ENCODE results near the gene LIN37.
"Not testable (repeated sequence)": the region's sequence is repeated elsewhere in the genome, so short reads cannot be mapped to it uniquely, and the experiment has no call there.

The LIN37 gene

DNA sequence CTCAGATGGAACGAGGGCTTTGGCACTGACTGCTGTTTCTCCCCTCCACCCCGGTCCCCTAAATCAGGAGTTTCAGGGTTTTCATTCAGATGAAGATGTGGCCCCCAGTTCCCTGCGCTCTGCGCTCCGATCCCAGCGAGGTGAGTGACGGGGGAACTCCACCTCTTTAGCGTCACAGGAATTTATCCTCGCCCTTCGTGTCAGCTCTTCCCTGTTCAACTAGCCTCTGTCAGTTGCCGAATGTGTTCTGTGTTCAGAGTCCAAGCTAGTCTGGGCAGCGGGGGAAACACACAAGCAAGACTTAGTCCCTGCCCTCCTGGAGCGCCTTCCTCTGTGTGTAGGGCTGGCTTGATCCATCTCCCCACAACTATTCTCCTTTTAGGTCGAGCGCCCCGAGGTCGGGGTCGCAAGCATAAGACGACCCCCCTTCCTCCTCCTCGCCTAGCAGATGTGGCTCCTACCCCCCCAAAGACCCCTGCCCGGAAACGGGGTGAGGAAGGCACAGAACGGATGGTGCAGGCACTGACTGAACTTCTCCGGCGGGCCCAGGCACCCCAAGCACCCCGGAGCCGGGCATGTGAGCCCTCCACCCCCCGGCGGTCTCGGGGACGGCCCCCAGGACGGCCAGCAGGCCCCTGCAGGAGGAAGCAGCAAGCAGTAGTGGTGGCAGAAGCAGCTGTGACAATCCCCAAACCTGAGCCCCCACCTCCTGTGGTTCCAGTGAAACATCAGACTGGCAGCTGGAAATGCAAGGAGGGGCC, 28.8 kb upstream of the LIN37 start:
- no peak for DNase-seq

DNA sequence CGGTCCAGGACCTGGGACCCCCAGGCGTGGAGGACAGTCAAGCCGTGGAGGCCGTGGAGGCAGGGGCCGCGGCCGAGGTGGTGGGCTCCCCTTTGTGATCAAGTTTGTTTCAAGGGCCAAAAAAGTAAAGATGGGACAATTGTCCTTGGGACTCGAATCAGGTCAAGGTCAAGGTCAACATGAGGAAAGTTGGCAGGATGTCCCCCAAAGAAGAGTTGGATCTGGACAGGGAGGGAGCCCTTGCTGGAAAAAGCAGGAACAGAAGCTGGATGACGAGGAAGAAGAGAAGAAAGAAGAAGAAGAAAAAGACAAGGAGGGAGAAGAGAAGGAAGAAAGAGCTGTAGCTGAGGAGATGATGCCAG, 28.2 kb upstream of the LIN37 start:
- no peak for DNase-seq

DNA sequence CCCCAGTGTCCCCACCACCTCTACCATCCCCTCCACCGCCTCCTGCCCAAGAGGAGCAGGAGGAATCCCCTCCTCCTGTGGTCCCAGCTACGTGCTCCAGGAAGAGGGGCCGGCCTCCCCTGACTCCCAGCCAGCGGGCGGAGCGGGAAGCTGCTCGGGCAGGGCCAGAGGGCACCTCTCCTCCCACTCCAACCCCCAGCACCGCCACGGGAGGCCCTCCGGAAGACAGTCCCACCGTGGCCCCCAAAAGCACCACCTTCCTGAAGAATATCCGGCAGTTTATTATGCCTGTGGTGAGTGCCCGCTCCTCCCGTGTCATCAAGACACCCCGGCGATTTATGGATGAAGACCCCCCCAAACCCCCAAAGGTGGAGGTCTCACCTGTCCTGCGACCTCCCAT, 27.7 kb upstream of the LIN37 start:
- DNase-seq: no peak

DNA sequence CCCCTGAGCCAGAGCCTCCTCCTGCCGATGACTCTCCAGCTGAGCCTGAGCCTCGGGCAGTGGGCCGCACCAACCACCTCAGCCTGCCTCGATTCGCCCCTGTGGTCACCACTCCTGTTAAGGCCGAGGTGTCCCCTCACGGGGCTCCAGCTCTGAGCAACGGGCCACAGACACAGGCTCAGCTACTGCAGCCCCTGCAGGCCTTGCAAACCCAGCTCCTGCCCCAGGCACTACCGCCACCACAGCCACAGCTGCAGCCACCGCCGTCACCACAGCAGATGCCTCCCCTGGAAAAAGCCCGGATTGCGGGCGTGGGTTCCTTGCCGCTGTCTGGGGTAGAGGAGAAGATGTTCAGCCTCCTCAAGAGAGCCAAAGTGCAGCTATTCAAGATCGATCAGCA, 27.0 kb upstream of the LIN37 start:
- no peak for DNase-seq

DNA sequence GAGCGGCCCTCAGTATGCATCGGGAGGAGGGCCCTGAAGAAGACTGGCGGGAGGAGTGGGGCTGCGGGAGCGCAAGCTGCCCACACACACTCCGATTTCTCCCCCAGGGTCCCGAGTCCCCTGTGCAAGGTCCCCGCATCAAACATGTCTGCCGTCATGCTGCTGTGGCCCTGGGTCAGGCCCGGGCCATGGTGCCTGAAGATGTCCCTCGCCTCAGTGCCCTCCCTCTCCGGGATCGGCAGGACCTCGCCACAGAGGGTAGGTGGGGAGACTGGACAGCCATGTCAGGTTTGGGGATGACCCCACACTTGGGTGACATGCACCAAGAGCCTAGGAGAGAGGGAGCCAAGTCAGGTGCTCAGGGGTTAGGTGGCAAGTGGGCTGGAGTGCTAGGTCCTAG, 25.9 kb upstream of the LIN37 start:
- DNase-seq: no peak

DNA sequence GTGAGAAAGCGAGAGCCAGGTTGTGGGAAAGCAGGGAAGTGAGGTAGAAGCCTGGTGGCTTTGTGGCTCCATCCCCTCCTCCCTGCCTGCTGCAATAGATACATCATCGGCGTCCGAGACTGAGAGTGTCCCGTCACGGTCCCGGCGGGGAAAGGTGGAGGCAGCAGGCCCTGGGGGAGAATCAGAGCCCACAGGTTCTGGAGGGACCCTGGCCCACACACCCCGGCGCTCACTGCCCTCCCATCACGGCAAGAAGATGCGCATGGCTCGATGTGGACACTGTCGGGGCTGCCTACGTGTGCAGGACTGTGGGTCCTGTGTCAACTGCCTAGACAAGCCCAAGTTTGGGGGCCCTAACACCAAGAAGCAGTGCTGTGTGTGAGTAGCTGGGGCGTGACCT, 25.5 kb upstream of the LIN37 start:
- DNase-seq: no peak

DNA sequence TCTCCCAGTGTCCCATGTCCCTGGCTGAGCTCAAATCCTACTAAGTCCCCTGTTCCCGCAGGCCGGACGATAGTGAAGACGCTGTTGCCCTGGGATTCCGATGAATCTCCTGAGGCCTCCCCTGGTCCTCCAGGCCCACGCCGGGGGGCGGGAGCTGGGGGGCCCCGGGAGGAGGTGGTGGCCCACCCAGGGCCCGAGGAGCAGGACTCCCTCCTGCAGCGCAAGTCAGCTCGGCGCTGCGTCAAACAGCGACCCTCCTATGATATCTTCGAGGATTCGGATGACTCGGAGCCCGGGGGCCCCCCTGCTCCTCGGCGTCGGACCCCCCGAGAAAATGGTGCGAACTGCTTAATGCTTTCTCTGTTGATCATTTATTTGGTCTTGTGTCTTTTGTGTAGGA, 24.7 kb upstream of the LIN37 start:
- DNase-seq: no peak

DNA sequence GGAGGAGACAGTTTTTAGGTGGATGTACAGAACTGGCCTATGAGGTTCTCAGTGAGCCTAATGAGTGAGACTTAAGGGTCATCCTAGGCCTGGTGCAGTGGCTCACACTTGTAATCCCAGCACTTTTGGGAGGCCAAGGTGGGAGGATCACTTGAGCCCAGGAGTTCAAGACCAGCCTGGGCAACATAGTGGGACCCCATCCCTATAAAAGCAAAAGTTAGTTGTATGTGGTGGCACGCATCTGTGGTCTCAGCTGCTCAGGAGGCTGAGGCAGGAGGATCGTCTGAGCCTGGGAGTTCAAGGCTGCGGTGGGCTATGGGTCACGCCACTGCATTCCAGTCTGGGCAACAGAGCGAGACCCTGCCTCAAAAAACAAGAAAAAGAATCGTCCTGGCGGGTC, 24.2 kb upstream of the LIN37 start:
- DNase-seq: not testable (repeated sequence)

DNA sequence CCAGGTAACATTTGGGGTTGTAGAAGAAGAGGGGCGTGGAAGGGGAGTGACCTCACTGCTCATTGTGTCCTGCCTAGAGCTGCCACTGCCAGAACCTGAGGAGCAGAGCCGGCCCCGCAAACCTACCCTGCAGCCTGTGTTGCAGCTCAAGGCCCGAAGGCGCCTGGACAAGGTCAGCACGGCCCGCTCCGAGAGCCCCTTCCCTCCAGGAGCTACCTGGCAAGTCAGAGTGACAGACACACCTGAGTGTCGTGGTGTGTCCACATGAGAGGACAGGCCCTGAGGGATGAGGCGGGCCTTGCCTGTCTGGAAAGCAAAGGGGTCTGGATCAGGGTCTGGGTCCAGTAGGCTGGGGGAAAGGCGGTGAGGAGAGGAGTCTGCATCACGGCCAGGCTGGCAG, 23.8 kb upstream of the LIN37 start:
- DNase-seq: no peak

DNA sequence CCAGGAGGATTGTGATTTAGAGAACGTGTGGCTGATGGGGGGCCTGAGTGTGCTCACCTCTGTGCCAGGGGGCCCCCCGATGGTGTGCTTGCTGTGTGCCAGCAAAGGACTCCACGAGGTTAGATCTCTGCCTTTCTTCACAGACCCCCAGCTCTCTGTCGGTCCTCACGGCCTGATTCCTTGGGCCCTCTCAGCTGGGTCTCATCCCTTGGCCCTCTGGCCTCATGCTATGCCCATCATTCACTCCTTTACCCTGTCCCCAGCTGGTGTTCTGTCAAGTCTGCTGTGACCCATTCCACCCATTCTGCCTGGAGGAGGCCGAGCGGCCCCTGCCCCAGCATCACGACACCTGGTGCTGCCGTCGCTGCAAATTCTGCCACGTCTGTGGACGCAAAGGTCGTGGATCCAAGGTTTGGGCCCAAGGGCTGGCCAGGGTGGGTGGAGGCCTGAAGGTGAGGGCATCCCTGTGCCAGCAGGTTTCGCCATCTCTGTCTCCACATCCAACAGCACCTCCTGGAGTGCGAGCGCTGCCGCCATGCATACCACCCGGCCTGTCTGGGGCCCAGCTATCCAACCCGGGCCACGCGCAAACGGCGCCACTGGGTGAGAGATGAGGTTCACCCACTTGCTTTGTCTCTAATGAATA, 23.0 kb upstream of the LIN37 start:
- DNase-seq: no peak

DNA sequence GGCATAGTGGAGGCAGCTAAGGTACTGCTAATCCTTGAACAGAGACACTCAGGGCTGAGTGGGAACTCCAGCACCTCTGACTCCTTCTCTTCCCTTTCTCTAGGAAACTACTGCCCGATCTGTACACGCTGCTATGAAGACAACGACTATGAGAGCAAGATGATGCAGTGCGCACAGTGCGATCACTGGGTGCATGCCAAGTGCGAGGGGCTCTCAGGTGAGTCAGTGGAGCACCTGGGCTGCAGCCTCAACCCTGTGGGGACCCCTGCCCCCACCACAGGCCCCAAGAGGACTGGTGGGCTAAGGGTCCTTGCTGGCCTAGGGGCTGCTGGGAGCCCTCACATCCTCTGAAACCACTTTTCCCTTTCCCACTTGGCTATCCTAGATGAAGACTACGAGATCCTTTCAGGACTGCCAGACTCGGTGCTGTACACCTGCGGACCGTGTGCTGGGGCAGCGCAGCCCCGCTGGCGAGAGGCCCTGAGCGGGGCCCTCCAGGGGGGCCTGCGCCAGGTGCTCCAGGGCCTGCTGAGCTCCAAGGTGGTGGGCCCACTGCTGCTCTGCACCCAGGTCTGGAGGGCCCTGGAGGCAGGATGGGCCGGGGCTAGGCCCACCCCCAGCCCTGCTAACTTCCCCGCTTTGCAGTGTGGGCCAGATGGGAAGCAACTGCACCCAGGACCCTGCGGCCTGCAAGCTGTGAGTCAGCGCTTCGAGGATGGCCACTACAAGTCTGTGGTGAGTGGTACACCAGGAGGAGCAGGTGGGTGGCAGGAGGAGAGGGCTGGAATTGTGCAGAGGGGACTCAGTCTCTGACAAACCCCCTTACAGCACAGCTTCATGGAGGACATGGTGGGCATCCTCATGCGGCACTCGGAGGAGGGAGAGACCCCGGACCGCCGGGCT, 21.1 kb upstream of the LIN37 start:
- no peak for DNase-seq

DNA sequence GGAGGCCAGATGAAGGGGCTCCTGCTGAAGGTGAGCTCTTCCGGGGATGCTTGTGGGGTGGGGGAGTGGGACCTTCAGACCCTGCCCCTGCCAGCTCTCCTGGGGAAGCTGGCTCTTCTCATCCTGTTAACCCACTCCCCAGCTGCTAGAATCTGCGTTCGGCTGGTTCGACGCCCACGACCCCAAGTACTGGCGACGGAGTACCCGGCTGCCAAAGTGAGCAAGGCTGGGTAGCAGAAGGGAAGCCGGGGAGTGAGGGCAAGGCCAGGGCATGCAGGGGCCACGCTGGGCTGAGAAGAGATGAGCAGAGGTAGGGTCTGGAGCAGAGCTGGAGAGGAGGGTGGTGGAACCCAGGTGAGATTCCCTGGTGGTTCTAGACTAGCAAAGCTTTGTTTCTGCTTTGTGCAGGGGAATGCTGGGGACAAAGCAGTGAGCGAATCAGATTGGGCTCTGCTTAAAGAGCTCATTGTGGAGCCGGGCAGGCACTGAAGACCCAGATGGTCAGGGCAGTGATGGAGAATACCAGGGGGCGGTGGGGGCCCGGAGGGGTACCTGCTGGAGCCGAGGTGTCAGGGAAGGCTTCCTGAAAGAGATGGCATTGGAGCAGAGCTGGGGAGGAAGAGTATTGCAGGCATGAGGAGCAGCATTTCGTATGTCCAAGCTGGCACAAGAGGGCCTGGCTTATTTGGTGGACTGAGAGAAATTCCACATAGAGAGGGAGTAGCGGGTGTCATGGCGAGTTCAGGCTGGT, 20.2 kb upstream of the LIN37 start:
- no peak for DNase-seq

DNA sequence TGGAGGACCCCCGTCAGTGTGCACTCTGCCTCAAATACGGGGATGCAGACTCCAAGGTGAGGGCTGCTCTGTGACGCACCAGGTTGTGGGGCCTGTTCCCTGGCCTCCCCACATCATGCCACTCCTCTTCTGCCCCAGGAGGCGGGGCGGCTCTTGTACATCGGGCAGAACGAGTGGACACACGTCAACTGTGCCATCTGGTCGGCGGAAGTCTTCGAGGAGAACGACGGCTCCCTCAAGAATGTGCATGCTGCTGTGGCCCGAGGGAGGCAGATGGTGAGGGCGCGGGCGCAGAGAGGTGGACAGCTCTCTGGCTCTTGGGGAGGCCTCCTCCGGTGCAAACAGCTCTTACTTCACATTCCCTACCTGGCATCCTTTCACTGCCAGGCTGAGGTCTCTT, 19.4 kb upstream of the LIN37 start:
- no peak for DNase-seq

DNA sequence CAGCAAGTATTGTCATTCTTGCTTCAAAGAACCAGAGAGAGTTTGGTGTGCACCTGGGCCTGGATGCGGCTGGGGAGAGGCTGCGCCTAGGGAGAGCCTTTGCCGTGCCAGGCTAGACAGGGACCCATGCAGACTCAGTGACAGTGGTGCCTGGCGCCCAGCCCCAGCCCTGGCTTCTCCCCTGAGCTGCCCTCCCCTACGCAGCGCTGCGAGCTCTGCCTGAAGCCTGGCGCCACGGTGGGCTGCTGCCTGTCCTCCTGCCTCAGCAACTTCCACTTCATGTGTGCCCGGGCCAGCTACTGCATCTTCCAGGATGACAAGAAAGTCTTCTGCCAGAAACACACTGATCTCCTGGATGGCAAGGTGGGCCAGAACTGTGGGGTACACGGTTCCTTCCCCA, 18.6 kb upstream of the LIN37 start:
- no peak for DNase-seq

DNA sequence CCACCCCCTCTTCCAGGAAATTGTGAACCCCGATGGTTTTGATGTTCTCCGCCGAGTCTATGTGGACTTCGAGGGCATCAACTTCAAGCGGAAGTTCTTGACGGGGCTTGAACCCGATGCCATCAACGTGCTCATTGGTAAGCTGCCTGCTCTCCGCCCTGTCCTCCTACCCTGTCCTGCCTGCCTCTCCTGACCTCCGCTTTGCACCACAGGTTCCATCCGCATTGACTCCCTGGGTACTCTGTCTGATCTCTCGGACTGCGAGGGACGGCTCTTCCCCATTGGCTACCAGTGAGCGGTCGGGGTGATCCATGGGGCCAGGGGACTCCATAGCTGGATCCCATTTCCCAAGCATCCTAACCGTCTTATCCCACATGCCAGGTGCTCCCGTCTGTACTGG, 18.1 kb upstream of the LIN37 start:
- no peak for DNase-seq

DNA sequence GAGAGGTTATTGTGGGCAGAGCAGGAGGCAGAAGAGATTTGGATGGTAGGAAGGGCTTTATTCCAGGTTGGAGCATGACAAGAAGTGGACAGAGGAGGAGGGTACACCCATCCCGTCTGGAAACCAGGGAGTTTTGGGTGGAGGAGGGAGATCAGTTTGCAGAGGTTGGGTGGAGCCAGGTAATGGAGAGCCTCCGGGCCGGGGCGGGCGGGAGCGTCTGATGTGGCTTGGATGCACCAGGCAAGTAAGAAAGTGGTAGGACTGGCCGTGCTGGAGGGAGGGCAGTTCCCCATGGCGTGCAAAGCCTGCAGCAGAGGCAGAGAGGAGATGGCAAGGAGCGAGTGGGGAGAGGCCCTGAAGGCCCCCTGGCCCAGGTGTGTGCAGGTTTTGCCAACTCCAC, 17.0 kb upstream of the LIN37 start:
- DNase-seq: no peak

DNA sequence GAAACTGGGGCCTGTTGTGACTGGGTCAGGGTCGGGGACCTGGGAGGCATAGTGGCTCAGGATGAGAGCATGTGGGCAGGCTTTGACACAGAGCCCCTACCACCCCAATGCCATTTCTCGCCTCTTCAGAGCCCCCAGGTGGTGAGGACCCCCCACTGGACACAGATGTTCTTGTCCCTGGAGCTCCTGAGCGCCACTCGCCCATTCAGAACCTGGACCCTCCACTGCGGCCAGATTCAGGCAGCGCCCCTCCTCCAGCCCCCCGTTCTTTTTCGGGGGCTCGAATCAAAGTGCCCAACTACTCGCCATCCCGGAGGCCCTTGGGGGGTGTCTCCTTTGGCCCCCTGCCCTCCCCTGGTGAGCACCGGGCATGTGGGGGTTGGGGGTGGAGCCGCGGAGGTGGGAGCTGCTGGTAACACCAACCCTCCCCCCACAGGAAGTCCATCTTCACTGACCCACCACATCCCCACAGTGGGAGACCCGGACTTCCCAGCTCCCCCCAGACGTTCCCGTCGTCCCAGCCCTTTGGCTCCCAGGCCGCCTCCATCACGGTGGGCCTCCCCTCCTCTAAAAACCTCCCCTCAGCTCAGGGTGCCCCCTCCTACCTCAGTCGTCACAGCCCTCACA, 16.5 kb upstream of the LIN37 start:
- DNase-seq: no peak

DNA sequence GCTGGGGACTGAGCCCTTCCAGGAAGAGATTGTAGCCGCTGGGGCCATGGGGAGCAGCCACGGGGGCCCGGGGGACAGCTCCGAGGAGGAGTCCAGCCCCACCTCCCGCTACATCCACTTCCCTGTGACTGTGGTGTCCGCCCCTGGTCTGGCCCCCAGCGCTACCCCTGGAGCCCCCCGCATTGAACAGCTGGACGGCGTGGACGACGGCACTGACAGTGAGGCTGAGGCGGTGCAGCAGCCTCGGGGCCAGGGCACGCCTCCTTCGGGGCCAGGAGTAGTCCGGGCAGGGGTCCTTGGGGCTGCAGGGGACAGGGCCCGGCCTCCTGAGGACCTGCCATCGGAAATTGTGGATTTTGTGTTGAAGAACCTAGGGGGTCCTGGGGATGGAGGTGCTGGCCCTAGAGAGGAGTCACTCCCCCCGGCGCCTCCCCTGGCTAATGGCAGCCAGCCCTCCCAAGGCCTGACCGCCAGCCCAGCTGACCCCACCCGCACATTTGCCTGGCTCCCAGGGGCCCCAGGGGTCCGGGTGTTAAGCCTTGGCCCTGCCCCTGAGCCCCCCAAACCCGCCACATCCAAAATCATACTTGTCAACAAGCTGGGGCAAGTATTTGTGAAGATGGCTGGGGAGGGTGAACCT, 15.7 kb upstream of the LIN37 start:
- DNase-seq: no peak

DNA sequence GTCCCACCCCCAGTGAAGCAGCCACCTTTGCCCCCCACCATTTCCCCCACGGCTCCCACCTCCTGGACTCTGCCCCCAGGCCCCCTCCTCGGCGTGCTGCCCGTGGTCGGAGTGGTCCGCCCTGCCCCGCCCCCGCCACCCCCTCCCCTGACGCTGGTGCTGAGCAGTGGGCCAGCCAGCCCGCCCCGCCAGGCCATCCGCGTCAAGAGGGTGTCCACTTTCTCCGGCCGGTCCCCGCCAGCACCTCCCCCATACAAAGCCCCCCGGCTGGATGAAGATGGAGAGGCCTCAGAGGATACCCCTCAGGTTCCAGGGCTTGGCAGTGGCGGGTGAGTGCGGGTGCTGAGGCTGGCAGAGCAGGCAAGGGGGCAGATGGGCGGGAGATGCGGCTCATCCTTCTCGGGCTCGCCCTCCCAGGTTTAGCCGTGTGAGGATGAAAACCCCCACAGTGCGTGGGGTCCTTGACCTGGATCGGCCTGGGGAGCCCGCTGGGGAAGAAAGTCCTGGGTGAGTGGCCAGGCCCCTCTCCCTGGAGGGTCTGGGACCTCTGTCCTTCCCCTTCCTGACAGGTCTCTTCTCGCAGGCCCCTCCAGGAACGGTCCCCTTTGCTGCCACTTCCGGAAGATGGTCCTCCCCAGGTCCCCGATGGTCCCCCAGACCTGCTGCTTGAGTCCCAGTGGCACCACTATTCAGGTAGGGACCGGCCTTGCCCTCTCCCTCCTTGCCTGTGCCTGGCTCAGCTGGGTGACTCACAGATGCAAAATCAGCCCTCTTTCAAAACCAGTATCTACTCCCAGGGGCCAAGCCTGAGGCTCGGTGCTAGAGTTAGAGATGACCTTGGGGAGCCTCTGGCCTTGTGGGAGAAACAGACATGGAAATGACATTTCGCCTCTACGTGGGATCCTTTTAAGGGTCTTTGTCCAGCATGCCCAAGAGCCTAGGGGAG, 14.9 kb upstream of the LIN37 start:
- DNase-seq: no peak

DNA sequence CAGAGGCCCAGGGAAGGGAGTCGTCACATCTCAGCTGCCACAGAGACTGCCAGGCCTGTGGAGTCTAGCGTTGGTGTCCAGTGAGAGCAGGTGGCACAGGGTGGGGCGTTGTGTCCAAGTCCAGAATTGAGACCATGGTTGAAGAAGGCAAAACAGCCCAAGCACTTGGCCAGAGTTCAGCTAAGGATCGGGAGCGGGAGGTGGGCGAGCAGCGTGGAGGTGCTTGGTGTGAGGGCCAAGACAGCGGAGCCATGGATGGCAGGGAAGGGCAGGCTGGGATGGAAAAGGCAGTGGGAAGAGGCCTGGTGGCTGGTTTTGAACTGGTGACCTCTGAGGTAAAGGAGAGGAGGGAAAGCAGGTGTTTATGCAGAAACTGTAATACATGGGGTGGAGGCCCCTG, 14.1 kb upstream of the LIN37 start:
- no peak for DNase-seq

DNA sequence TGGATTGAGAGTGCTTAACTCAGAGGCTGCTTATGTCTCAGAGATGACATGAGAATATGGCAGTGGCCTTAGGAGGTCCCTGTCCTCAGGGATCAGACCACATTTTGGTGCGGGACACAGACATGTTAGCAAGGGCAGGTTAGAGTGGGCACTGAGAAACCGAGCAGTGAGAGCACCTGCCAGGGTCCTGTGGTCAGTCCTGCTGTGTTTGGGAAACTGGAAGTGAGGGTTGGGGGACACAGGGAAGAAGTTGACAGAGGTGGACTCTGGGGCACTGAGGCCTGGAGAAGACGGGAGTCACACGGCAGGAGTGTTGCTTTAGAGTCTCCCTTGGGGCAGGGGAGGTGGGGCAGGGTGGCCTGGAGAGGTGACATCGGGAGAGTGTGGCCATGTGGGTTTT, 13.5 kb upstream of the LIN37 start:
- DNase-seq: no peak
